SH-SY5Y (cell line): ENCODE data around the gene KLHL10.

ENCODE experiments used
- GATA2 ChIP-seq: IDR thresholded peaks from 2 replicates; pipeline ENCODE4 v1.6.1; 2011; ENCODE audit warnings: mild to moderate bottlenecking, low read depth, low read length
- GATA3 ChIP-seq: IDR thresholded peaks from 2 replicates; pipeline ENCODE4 v1.6.1; 2011; ENCODE audit warnings: low read depth, mild to moderate bottlenecking, low read length, moderate library complexity

DNA sequence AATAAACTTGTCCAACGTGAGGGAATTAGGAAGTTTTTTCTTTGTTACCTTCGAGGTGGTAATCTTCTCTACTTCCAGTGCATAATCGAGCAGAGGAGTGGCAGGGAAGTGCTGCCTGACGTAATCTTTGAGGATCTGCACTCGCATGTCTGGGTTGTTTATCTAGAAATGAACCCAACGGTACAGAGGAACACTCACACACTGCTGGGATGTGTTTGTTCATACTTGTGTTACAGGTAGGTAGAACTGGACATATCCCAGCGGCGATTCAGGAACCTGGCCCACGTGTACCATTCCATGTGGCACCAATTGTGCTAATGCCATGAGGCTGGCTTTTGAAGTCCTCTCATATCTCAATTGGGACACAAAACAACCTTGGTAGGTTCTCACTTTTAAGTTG lies 31.8 kb downstream of the KLHL10 start:
- no peak for TF ChIP-seq GATA2
- TF ChIP-seq GATA3, result no peak
